Right atrium auricular region (tissue), 2 donors: ENCODE results near the gene FGF9. TPM values are rescaled to one million over a fixed set of nuclear protein-coding genes. Genes with fewer than 3 reads are reported as not detected.

Source experiments
- DNase-seq: peaks from one replicate; pipeline ENCODE4 v3.0.0-alpha.2; 2019; ENCODE audit warnings: low spot score
- H3K27ac ChIP-seq, 2 donors: fragments of 200-600 bp; sonication (generic); 1 replicate in 1 of 2; 2 replicates in 1 of 2; pipeline ENCODE4 v1.5.1; 2016 to 2019
- H3K27me3 ChIP-seq, 2 donors: fragments of 200-600 bp; sonication (generic); one replicate each; pipeline versions ENCODE4 v1.5.1 to v1.6.0; 2017 to 2019
- H3K36me3 ChIP-seq: fragments of 200-600 bp; sonication (generic); one replicate; pipeline ENCODE4 v1.5.1; 2016
- H3K4me1 ChIP-seq, 2 donors: fragments of 200-600 bp; sonication (generic); one replicate each; pipeline versions ENCODE4 v1.5.1 to v1.6.0; 2017 to 2019
- H3K4me3 ChIP-seq, 2 donors: fragments of 200-600 bp; sonication (generic); 1 replicate in 1 of 2; 2 replicates in 1 of 2; pipeline ENCODE4 v1.5.1; 2017 to 2019; ENCODE audit warnings: mild to moderate bottlenecking in 1 of 2, moderate library complexity in 1 of 2
- H3K9me3 ChIP-seq, 2 donors: fragments of 200-600 bp; sonication (generic); one replicate each; pipeline ENCODE4 v1.5.1; 2019
- total RNA-seq, 2 donors: library from RNA; depleted of rRNA; stranded (reverse); fragments of >200 nt; gene quantifications; one replicate each; pipeline ENCODE4 v1.1.0, GENCODE V29; 2016
- TF ChIP-seq, protein P1 (sequence below), 2 donors: fragments of 200-600 bp; sonication (generic); IDR thresholded peaks; one replicate each; pipeline ENCODE4 v1.5.1; 2019; ENCODE audit warnings: antibody characterized with exemption in 2 of 2

FGF9 gene
- total RNA-seq, 2 donors from 2014 or later: 3.2 to 5.9 TPM

DNA sequence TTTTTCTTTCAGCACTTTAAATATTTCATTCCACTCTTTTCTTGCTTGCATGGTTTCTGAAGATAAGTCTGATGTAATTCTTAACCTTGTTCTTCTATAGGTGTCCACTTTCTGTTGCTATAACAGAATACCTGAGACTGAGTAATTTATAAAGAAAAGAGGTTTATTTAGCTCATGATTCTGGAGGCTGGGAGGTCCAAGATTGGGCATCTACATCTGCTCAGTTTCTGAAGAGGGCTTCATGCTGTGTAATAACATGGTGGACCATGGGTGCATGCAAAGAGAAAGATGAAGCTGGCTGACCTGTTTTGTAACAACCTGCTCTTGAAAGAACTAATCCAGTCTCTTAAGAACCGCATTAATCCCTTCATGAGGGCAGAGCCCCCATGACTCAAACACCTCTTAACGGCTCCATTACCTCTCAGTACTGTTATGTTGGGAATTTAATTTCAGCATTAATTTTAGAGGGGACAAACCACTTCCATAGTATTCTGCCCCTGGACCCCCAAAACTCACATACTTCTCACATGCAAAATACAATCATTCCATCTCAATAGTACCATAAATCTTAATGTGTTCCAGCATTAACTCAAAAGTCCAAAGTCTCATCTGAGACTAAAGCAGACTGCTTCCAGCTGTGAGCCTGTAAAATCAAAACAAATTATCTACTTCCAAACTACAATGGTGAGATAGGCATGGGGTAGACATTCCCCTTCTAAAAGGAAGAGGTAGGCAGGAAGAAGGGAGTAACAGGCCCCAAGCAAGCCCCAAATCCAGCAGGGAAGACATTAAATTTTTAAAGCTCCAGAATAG lies 9.6 kb upstream of the FGF9 start:
- DNase-seq: no peak
- Histone ChIP-seq H3K27ac (no peak overlapping the region), H3K36me3 (no peaks in the 10 kb centered on the region), H3K4me3 (no peak overlapping the region), H3K9me3 (peaks cover 0 to 5% of the 10 kb centered on the region in 2 donors), H3K4me1 (no peaks in the 10 kb centered on the region), H3K27me3 (no peaks in the 10 kb centered on the region)
- TF ChIP-seq, protein P1, sequence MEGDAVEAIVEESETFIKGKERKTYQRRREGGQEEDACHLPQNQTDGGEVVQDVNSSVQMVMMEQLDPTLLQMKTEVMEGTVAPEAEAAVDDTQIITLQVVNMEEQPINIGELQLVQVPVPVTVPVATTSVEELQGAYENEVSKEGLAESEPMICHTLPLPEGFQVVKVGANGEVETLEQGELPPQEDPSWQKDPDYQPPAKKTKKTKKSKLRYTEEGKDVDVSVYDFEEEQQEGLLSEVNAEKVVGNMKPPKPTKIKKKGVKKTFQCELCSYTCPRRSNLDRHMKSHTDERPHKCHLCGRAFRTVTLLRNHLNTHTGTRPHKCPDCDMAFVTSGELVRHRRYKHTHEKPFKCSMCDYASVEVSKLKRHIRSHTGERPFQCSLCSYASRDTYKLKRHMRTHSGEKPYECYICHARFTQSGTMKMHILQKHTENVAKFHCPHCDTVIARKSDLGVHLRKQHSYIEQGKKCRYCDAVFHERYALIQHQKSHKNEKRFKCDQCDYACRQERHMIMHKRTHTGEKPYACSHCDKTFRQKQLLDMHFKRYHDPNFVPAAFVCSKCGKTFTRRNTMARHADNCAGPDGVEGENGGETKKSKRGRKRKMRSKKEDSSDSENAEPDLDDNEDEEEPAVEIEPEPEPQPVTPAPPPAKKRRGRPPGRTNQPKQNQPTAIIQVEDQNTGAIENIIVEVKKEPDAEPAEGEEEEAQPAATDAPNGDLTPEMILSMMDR (IDR thresholded peaks at IDR 0.05): no peak

GRCh38 chr13:21663197-21663596 lies 7.7 kb upstream of the FGF9 start:
- TF ChIP-seq, protein P1 (IDR thresholded peaks at IDR 0.05): no peak
- H3K4me3 ChIP-seq: no peak overlapping the region
- H3K27me3 ChIP-seq: no peaks in the 10 kb centered on the region
- no peak for DNase-seq
- H3K27ac ChIP-seq: no peak overlapping the region
- peaks cover 0 to 5% of the 10 kb centered on the region in 2 donors for H3K9me3 ChIP-seq
- no peaks in the 10 kb centered on the region for H3K36me3 ChIP-seq
- no peaks in the 10 kb centered on the region for H3K4me1 ChIP-seq

GRCh38 chr13:21668732-21669275 lies 2.1 kb upstream of the FGF9 start:
- Histone ChIP-seq H3K36me3 (no peaks in the 10 kb centered on the region), H3K4me1 (peaks cover 0 to 44% of the 10 kb centered on the region in 2 donors), H3K9me3 (no peaks in the 10 kb centered on the region), H3K27ac (peak overlapping the region; percentile 77 to 84), H3K4me3 (peak overlapping the region; percentile 55 to 76), H3K27me3 (no peaks in the 10 kb centered on the region)
- no peak for DNase-seq
- TF ChIP-seq, protein P1 (IDR thresholded peaks at IDR 0.05): no peak

GRCh38 chr13:21670006-21670882 lies 629 bp upstream of the FGF9 start:
- DNase-seq: no peak
- Histone ChIP-seq H3K9me3 (no peaks in the 10 kb centered on the region), H3K27ac (peak overlapping the region; percentile 77 to 84), H3K27me3 (no peaks in the 10 kb centered on the region), H3K4me3 (peak overlapping the region; percentile 55 to 76), H3K4me1 (peaks cover 0 to 59% of the 10 kb centered on the region in 2 donors), H3K36me3 (no peaks in the 10 kb centered on the region)
- TF ChIP-seq, protein P1 (IDR thresholded peaks at IDR 0.05): peak in 1 of 2 donors; percentile 22

DNA sequence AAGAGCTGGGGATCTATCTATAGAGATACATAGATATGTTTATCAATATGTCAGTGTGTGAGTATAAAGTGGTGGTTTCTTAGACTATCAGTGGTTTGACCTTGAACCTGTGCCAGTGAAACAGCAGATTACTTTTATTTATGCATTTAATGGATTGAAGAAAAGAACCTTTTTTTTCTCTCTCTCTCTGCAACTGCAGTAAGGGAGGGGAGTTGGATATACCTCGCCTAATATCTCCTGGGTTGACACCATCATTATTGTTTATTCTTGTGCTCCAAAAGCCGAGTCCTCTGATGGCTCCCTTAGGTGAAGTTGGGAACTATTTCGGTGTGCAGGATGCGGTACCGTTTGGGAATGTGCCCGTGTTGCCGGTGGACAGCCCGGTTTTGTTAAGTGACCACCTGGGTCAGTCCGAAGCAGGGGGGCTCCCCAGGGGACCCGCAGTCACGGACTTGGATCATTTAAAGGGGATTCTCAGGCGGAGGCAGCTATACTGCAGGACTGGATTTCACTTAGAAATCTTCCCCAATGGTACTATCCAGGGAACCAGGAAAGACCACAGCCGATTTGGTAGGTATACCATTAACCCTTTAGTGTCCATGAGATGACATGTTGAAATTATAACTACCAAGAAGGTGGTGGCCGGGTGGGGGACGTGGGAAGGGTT lies 880 bp downstream of the FGF9 start:
- H3K36me3 ChIP-seq: no peaks in the 10 kb centered on the region
- TF ChIP-seq, protein P1 (IDR thresholded peaks at IDR 0.05): no peak
- peak overlapping the region; percentile 55 to 76 for H3K4me3 ChIP-seq
- DNase-seq: no peak
- no peaks in the 10 kb centered on the region for H3K9me3 ChIP-seq
- peak overlapping the region; percentile 47 to 84 for H3K27ac ChIP-seq
- peaks cover 0 to 65% of the 10 kb centered on the region in 2 donors for H3K4me1 ChIP-seq
- no peaks in the 10 kb centered on the region for H3K27me3 ChIP-seq
